ENCODE data around the gene OR2C3. TPM values are rescaled to one million over a fixed set of nuclear protein-coding genes. Genes with fewer than 3 reads are reported as not detected.

OR2C3 gene
- total RNA-seq, 2 donors from 2014 or later: 0.45 TPM; not detected in 1

DNA sequence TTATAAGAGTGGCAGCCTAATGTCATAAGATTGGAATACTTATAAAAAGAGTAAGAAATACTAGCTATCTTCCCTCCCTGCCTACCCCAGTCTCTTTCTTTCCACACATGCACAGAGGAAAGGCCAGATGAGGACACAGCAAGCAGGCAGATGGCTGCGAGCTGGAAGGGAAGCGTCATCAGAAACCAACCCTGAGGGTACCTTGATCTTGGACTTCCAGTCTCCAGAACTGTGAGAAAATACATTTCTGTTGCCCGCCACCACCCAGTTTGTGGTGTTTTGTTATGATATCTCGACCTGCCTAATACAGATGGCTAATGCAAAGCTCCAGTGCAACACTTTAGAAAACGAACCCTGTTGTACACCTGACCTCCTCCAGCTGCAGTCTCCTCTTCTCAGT lies 2.3 kb upstream of the OR2C3 start:
- TF ChIP-seq POLR2AphosphoS5 (IDR thresholded peaks at IDR 0.05): no peak
- TF ChIP-seq, protein P1, sequence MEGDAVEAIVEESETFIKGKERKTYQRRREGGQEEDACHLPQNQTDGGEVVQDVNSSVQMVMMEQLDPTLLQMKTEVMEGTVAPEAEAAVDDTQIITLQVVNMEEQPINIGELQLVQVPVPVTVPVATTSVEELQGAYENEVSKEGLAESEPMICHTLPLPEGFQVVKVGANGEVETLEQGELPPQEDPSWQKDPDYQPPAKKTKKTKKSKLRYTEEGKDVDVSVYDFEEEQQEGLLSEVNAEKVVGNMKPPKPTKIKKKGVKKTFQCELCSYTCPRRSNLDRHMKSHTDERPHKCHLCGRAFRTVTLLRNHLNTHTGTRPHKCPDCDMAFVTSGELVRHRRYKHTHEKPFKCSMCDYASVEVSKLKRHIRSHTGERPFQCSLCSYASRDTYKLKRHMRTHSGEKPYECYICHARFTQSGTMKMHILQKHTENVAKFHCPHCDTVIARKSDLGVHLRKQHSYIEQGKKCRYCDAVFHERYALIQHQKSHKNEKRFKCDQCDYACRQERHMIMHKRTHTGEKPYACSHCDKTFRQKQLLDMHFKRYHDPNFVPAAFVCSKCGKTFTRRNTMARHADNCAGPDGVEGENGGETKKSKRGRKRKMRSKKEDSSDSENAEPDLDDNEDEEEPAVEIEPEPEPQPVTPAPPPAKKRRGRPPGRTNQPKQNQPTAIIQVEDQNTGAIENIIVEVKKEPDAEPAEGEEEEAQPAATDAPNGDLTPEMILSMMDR (IDR thresholded peaks at IDR 0.05): no peak
- no peak for TF ChIP-seq POLR2A (IDR thresholded peaks at IDR 0.05)
- intact Hi-C loops (cut with DNase I): no loop called here
- 92% methylated on average over 5 of the region's 5 CpGs for WGBS

DNA sequence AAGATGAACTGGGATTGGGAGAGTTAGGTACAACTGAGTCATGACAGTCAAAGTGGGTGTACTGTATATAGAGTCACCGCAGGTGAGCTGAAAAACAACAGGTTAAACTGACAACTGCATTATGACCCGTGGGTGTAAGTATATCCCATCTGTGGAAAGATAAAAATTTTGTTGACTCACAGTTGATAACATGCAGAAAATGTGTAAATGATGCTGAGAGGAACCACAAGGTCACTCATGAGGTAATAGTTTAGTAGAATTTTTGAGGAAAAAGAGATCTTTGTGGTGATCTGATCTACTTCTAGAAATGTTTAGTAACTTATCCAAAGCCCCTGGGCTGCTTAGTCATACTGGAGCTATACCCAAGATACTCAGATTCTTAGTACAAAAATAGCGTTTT lies 838 bp downstream of the OR2C3 start:
- Histone ChIP-seq H3K4me3 (no peak overlapping the region), H3K36me3 (no peaks in the 10 kb centered on the region), H3K4me1 (replicated peaks) (no peaks in the 10 kb centered on the region), H3K27me3 (replicated peaks; ENCODE audit: insufficient read depth) (no peaks in the 10 kb centered on the region), H3K27ac (no peak overlapping the region), H3K9me3 (no peaks in the 10 kb centered on the region)
- intact Hi-C loops (cut with DNase I): no loop called here
- no peak for DNase-seq (ENCODE audit: low spot score)
- TF ChIP-seq POLR2A (IDR thresholded peaks at IDR 0.05): no peak
- TF ChIP-seq POLR2AphosphoS5 (IDR thresholded peaks at IDR 0.05): no peak
- TF ChIP-seq, protein P1 (IDR thresholded peaks at IDR 0.05): no peak
- 65% methylated on average over 3 of the region's 3 CpGs for WGBS

More for the DNA sequence above, 2.3 kb upstream of the OR2C3 start:
- Histone ChIP-seq H3K9me3 (no peaks in the 10 kb centered on the region), H3K4me1 (replicated peaks) (no peaks in the 10 kb centered on the region), H3K27ac (no peak overlapping the region), H3K36me3 (no peaks in the 10 kb centered on the region), H3K27me3 (replicated peaks; ENCODE audit: insufficient read depth) (no peaks in the 10 kb centered on the region), H3K4me3 (no peak overlapping the region)
- DNase-seq (ENCODE audit: low spot score): no peak

DNA sequence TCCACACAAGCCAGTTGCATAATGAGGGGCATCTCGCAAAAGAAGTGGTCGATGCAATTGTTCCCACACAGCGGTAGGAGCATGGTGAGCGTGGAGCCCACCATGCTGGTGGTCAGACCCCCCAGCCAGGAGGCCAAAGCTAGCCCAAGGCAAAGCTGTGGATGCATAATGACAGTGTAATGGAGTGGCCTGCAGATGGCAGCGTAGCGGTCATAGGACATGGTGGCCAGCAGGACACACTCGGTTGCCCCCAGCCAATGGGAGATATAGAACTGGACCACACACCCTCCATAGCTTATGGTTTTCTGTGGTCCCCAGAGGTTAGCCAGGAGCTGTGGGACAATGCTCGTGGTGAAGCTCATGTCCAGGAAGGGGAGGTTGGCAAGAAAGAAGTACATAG lies 4.3 kb downstream of the OR2C3 start:
- intact Hi-C loops (cut with DNase I): no loop called here

DNA sequence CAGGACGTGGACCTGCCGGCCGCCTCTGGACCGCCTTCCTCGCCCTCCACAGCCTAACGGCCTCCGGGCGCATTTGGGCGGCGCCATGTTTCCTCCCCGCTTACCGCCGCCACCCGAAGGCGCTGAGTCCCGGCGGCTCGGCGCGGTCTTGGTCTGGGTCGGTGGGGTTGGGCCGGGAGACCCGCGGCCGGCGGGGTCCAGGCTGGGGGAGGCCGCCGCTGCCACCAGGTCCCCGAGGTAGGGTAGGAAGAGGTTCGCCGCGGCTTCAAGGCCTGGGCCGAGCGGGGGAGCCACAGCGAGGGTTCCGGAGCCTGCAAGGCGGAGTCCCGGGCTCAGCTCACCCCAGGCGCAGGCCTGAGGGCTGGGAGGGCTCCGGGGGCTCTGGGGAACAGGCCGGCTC lies 5.5 kb downstream of the OR2C3 start:
- no peaks in the 10 kb centered on the region for H3K36me3 ChIP-seq
- intact Hi-C loops (cut with DNase I): no loop called here
- no peaks in the 10 kb centered on the region for H3K27me3 ChIP-seq (replicated peaks; ENCODE audit: insufficient read depth)
- 55% methylated on average over 33 of the region's 41 CpGs for WGBS
- no peaks in the 10 kb centered on the region for H3K4me1 ChIP-seq (replicated peaks)
- no peak overlapping the region for H3K27ac ChIP-seq
- H3K4me3 ChIP-seq: no peak overlapping the region
- H3K9me3 ChIP-seq: no peaks in the 10 kb centered on the region
- DNase-seq (ENCODE audit: low spot score): no peak
- TF ChIP-seq POLR2A (IDR thresholded peaks at IDR 0.05) (no peak), POLR2AphosphoS5 (IDR thresholded peaks at IDR 0.05) (no peak)
- TF ChIP-seq, protein P1 (IDR thresholded peaks at IDR 0.05): no peak

More for the DNA sequence above, 4.3 kb downstream of the OR2C3 start:
- H3K4me3 ChIP-seq: no peak overlapping the region
- H3K4me1 ChIP-seq (replicated peaks): no peaks in the 10 kb centered on the region
- TF ChIP-seq POLR2A (IDR thresholded peaks at IDR 0.05) (no peak), POLR2AphosphoS5 (IDR thresholded peaks at IDR 0.05) (no peak)
- TF ChIP-seq, protein P1 (IDR thresholded peaks at IDR 0.05): no peak
- no peaks in the 10 kb centered on the region for H3K9me3 ChIP-seq
- WGBS: 97% methylated on average over 8 of the region's 8 CpGs
- H3K36me3 ChIP-seq: no peaks in the 10 kb centered on the region
- no peak for DNase-seq (ENCODE audit: low spot score)
- H3K27ac ChIP-seq: no peak overlapping the region
- H3K27me3 ChIP-seq (replicated peaks; ENCODE audit: insufficient read depth): no peaks in the 10 kb centered on the region

DNA sequence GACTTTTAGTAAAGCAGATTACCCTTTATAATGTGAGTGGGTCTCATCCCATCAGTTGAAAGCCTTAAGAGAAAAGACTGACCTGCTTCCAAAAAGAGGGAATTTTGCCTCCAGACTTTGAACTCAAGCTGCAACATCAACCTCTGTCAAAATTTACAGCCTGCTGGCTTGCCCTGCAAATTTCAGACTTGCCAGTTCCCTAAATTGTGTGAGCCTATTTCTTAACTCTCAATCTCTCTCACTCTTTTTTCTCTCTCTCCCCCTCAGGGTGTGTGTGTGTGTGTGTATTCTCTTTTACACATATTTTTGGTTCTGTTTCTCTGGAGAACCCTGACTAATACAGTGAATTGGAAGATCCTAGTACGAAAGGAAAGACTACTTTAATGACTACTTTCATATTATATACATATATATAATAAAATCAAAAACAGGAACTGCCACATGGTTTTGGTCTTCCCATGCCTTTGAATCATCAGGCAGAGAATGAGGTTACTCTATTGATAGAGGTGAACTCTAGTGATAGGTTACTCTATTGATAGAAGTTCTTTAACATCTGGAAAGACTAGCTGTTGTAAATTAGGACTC lies 6.4 kb downstream of the OR2C3 start:
- intact Hi-C loops (cut with DNase I): no loop called here
- WGBS: 83% methylated on average over 1 of the region's 1 CpG
- no peak overlapping the region for H3K4me3 ChIP-seq
- no peaks in the 10 kb centered on the region for H3K36me3 ChIP-seq
- H3K4me1 ChIP-seq (replicated peaks): no peaks in the 10 kb centered on the region
- H3K27ac ChIP-seq: no peak overlapping the region
- DNase-seq (ENCODE audit: low spot score): no peak
- no peaks in the 10 kb centered on the region for H3K9me3 ChIP-seq
- TF ChIP-seq POLR2AphosphoS5 (IDR thresholded peaks at IDR 0.05): no peak
- TF ChIP-seq POLR2A (IDR thresholded peaks at IDR 0.05): no peak
- TF ChIP-seq, protein P1 (IDR thresholded peaks at IDR 0.05): no peak
- no peaks in the 10 kb centered on the region for H3K27me3 ChIP-seq (replicated peaks; ENCODE audit: insufficient read depth)
